Urothelium cell line (cell line): ENCODE measurements around the gene XPO4.

Experiments
- DNase-seq: peaks from one replicate; pipeline ENCODE4 v3.0.0; 2011; ENCODE audit warnings: low spot score, mixed read lengths
- FAIRE-seq: peaks from 2 replicates; lab custom pipeline; 2011; peaks lifted over from hg19 to GRCh38; lab: Jason Lieb, UNC

Gene XPO4

DNA sequence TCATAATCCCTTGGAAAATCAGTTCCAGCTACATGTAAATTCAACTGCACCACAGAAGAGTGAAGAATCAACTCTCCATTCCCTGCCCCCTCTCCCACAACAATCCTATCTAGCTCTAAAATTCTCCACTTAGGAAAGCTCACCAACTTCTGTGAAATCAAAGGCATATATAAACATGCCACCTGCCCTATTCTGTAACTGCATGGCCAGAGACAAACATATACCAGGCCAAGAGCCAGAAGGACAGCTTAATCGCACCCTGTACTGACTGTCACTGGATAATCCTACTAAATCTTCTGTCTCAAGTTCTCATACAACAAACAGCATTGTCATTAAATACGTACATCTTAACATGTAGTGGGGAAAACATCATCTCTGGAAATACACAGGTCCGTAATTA is 70.6 kb downstream of the XPO4 start:
- FAIRE-seq, result no peak
- no peak for DNase-seq

DNA sequence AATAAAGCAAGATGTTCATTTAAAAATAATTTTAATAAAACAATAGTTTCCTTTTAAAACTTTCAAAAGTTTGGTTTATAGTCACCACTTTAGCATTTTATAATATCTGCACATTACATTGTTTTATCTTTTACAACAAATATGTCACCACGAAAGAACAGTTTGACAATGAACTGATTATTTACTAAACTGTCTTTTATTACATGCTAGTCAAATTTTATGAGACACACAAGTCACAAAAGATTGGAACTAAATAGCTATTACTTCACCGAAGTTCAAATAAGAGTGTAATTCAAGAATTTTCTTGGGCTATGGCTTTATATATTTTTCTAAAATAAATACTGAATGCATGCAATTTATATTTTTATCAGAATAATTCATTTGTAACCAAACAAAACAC is 71.3 kb downstream of the XPO4 start:
- FAIRE-seq, result no peak
- no peak for DNase-seq

DNA sequence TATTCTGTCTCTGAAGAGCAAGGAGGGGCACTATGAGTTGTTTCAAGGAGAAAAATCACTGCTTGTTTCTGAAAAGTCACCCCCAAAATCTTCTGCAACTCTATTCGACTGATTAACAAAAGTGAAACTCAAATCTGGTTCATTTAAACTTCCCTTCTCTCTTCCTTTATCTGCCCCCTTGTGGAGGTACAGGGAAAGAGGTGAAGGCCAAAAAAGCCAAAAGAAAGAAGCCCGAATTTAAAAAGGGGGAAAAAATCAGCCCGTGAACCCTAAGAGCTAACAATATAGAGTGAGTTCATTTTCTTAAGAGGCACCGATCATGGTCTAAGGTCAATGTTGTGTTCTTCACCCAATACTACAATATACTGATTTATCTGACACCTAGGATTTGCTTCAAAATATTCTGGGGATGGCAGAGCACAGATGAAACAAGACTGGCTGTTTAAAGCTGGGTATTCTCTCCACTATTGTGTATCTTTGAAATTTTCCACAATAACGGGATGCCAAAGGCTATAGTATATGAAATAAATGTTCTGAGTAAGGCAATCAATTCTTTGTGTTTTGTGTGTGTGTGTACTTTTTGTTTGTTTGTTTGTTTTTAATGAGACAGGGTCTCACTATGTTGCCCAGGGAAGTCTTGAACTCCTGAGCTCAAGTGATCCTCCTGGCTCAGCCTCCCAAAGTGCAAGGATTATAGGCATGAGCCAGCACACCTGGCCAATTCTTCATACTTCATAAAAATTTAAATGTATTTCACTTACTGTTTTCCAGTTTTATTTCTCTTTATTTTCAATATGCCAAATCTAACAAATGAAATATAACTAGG is 73.8 kb downstream of the XPO4 start:
- FAIRE-seq (no peak), DNase-seq (peak; percentile 10)

DNA sequence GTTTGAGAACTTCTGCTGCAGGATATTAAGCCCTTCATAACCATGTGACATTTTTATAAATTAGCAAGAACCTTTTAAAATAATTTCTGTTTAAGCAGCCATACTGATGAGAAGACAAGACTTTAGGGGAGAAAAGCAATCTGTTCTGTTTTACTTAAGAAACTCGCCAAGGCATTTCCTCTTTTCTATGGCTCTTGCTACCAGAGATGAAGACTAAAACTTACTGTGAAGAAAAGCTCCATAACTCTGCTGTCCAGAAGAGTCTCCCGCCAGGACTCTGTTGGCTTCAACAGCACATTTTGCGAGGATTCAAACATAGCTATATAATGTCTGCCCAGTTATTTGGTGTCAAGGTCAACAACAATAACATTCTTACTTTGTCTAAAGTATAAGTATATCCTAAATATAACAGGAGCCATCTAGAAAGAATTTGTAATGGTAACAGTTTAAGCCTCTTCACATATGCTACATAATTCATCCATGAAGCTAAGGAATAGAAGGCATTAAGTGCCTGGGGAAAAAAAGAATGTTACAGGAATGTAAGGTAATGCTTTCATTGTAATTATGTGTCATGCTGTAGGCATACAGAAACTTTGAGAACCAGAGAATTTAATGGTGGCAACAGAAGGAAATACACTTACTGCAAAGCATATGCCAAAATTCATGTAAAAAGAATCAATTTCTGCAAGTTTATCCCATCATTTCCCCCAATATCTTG is 75.5 kb downstream of the XPO4 start:
- DNase-seq (no peak), FAIRE-seq (no peak)

DNA sequence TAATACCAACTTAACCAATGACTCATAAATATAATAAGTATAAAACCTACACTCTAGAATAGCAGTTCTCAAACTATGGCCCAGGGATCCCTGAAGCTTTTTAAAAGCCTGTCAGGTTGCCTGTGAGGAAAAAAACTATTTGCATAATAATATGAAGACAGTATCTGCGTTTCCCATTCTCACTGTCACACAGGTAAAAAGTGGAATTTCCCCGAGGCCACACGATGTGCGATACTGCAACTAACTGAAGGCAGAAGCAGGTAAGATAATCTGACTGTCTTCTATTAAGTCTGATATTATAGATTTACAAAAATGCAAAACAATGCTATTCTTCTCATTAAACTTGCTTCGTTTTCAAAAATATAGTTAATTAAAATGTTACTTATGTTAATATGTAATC is 76.2 kb downstream of the XPO4 start:
- FAIRE-seq (no peak), DNase-seq (no peak)

DNA sequence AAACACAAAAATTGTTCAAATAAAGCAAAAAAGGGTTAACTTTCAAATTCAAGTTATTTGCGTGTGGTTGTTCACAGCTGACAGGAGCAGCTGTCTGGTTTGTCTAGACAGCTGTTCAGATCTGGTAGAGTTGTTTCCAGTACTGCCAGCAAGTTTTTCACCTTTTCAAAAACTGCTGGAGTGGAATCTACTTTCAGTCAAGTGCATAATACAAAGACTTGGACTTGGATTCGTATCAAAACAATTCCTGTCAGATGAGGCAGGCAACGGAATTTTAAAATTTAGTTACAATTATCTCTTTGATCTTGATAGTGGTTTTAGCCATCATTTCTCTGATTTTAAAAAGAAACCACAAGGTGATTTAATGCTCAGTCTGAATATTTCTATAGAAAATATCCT is 77.1 kb downstream of the XPO4 start:
- DNase-seq (peak; percentile 6), FAIRE-seq (no peak)

DNA sequence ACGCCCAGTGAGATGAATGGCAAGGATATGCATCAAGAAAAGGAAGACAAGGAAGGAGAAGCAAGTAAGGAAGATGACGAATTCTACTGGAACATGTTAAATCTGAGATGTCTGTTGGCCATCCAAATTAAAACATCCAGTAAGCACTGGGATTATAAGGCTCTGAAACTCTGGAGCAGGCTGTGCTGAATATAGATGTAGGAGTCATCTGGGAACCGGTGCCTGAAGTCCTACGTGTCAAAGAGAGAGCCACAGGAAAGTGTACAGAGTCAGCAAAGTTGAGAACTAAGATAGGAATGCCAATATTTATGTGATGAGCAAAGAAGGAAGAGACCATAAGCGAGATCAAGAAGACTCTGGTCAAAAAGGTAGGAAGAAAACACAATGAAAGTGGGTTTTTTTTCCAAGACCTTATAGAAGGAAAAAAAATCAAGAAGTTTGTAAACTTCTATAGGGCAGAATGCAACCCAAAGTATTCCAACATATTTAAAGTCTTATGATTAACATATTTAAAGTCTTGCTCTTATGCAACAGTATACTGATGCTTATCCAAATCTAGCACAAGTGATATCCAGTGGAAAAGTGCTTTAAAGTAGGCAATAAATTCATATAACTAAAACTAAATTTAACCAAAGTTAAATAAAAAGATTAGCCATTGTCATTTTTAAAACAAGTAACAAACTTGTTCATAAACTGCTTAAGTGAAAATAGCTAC is 77.6 kb downstream of the XPO4 start:
- DNase-seq (no peak), FAIRE-seq (no peak)

DNA sequence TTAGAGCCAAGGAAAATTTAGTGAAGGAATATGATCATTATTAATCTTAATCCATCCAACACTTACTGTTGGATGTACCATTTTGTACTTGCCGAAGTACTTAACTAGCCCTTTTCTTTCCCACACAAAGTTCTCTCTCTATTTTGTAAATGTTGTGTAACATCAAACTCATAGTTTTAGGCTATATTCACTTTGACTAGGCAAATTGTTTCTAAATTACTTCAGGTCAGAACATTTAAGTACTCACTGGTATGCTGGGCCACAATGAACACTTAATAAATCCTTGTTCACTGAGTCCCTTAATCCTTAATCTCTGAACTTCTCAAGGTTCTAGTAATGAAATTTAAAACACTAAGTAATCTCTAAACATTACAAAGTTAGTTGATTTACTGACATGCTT is 79.5 kb downstream of the XPO4 start:
- DNase-seq (no peak), FAIRE-seq (no peak)

DNA sequence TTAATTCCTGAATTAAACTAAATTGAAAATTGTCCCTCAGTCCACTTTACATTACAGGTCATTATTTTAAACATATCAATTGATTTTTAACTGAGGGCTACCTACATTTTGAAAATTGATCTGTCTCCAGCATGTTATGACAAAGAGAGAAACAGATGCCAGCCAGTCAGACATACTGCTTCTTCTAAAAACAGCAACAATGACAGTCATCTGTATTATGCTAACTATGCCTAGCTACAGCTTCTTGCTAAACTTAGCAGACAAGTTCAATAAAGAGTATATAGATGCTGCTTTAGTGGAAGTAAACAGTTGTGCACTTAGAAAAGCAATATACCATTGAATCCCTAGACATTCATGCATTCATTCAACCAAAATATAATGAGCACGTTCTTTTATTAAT is 80.1 kb downstream of the XPO4 start:
- FAIRE-seq (no peak), DNase-seq (no peak)

DNA sequence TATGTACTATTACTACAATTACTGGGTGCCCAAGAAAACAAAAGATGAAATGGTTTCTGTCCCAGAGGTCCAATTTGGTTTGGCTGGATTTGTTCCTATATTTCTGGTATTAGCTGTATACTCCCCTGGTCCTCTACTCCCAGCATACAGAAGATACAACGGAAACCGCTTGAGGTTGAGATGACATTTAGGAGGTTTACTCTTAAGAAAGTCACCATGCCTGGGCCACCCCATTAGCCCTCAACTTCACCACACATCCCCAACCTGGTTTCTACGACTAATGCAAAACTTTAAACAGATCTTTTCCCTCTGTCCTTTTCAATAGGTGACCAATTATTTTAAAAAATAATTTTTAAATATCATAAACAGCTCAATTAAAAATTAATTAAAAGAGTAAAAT is 82.8 kb downstream of the XPO4 start:
- DNase-seq (no peak), FAIRE-seq (no peak)

DNA sequence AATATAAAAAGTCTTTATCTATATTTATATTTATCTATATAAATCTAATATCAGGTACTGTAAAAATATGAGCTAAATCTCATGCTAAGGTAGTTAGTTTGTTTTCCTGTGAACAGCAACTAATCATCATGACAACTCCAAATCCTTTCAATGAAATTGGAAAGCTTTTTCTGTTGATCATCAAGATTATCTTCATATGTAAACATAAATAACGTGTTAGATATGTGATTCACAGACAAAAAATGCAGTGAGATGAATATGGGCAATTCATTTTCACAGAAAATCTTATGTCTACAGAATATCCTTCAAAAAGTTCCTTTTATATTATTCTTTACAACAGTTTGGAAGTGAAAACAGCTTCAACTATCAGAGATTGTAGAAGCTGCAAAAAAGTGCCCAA is 87.1 kb downstream of the XPO4 start:
- DNase-seq (no peak), FAIRE-seq (no peak)

DNA sequence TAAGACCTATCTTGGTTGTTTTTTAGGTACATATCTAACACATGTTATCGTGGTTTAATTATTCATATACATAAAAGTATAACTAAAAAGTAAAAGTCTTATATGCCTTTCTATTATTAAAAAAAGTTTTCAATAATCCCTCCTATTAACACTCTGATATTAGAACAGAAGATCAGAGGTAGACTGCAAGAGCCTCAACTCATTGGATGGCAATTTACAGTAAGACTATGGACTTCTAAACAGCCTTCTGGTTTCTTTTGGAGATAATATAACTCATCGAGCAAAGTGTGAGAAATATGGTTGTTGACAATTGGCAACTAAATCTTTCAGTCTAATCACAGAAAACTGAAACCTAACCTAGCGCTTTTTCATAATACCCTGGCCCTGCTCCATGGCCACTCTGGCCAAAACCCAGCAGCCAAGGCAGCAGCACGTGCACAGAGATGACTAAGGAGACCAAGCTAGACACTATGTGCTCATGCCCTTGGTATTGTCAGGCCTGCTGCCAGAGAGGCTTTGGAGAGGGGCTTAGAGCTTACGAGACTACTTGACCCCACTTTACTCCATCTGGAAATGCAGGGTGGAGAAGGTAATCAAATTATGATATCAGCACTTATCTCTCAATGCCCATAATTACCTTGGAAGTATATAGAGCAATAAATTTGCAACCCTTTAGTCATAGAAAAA is 88.2 kb downstream of the XPO4 start:
- FAIRE-seq (no peak), DNase-seq (peak; percentile 79)

DNA sequence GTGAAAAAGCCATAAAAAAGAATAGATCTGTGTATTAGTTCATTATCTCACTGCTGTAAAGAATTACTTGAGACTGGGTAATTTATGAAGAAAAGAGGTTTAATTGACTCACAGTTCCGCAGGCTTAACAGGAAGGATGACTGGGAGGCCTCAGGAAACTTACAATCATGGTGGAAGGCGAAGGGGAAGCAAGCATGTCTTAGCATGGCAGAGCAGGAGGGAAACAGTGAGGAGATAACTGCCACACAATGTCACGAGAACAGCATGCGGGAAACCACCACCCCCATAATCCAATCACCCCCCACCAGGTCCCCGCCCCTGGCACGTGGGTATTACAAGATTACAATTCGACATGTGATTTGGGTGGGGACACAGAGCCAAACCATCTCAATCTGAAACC is 89.7 kb downstream of the XPO4 start:
- FAIRE-seq (no peak), DNase-seq (no peak)

DNA sequence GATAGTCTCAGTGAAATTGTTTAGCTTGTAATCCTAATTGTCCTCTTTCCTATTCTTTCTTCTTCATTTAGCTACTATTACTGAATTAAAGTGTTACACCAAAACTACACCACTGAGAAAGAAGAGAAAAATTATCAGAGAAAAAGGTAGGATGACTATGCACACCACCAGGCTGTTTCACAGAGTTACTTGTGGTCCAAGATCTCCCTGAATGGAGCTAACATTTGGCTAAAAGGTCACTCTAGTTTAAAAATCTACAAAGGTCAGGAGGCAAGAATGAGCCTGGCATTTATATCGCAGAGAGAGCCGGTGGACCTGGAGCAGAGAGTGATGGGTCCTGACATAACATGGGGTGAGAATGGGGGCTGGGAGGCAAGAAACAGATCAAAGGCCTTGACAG is 91.7 kb downstream of the XPO4 start:
- FAIRE-seq, result no peak
- DNase-seq, result no peak

DNA sequence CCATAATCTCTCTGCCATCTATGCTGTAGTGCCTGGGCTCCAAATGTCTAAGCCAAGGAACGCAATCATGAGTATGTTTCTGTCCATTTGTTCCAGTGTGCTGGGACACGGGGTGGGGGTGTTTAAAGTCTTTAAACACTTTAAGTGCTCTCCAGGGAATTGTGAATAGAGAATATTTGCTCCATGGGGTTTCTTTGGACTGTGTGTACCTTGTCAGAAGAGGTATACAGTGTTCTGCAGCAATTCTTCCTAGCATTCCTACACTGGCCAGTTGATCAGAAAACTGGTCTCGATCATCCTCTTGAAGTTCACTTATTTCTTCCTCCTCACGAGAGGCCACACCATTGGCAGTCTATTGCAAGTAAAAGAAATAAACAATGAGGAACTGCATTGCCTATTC is 93.7 kb downstream of the XPO4 start:
- no peak for DNase-seq
- no peak for FAIRE-seq

DNA sequence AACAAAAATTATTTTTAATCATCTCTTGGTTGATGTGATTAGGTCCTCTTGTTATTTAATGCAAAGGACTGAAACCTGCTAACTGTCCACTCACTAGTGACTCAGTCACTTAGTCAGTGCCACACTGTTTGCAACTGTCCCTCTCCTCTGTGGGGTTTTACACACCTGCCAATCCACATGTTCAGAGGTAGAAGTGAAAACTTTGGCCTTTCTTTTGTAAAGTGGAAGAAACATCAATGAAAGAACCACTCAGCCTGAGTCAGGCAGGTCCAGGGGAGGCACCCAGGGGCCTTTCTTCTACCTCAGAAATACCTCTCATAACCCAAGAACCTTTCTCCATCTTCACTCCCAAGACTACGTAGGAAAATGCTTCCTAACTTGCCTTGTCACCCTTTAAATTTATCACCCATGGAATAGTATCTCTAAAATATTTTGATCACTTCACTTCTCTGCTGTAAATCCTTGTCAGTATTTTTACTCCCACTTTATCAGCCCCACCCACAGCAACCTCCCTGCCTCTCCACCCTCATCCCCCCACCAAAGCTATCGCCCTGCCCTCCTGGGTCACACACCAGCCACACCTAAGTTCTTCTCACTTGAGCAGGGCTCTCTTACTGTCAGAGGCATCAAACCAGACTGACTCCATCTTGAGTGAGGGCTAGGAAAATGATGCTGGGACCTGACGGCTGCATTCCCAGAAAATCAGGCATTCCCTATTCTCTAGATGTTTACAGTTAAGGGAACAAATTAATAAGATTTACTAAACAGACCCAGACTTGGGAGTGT is 99.2 kb downstream of the XPO4 start:
- DNase-seq (no peak), FAIRE-seq (no peak)

DNA sequence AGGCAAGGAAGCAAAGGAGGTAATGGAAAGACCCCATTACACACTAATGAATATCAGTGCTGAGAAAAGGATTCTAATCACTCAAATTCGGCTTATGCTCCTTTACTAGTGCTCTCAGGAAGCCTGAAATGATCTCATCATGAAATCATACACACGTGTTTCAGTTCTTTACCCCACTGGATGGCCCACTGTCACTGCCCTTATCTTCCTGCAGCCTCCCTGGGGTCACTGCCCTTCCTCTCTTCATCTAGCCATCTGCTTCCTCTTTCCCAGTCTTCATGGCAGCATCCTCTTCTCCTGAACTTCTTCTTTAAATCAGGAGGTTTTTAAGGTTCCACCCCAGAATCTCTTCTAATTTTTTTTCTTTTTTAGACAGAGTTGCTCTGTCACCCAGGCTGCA is 100.8 kb downstream of the XPO4 start:
- no peak for FAIRE-seq
- no peak for DNase-seq

DNA sequence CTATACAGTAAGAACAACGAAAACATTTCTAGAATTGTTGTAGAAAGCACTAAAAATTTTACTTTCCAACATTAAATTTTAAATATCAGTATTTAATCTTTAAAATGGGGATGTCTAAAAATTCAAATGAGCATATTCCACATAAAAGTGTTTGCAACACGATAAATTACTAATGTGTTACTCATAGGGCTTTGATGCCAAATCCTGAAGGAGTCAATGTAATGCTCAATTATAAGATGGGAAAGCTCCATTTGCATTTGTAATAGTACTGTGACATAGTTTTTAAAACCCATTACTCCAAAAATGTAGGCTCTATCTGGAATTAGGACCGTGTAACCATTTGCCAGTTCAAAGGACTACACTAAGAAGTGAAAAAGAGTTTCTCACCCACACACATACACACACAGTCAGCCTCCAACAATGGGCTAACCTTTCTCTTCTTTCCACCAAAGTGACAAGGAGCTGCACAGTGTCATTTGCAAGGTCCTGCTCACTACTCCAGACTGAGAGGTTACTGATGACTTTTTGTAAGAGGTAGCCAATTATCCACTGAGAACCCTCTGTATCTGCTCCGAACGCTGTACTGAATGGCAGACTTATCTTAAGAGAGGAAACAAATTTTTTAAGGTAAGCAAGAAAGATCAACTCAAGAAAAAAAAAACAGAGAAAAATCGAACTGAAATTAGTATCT is 102.7 kb downstream of the XPO4 start:
- no peak for DNase-seq
- no peak for FAIRE-seq

DNA sequence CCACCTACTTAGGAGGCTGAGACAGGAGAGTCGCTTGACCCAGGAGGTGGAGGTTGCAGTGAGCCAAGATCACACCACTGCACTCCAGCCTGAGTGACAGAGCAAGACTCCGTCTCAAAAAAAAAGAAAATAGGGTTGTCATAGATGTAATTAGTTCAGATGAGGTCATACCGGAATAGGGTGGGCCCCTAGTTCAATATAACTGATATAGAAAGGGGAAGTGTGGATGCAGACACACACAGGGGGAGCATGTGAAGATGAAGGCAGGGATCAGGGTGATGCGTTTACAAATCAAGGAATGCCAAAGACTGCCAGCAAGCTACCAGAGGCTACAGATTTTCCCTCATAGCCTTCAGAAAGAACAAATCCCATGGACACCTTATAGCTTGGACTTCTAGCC is 104.5 kb downstream of the XPO4 start:
- FAIRE-seq, result no peak
- DNase-seq, result no peak
